Measurements from ENCODE around the gene ZNF691.
"Not testable (repeated sequence)": the region's sequence is repeated elsewhere in the genome, so short reads cannot be mapped to it uniquely, and the experiment has no call there.

The ZNF691 gene

GRCh38 chr1:42807056-42807668 is 39.3 kb upstream of the ZNF691 start:
- TF ChIP-seq, protein P1, sequence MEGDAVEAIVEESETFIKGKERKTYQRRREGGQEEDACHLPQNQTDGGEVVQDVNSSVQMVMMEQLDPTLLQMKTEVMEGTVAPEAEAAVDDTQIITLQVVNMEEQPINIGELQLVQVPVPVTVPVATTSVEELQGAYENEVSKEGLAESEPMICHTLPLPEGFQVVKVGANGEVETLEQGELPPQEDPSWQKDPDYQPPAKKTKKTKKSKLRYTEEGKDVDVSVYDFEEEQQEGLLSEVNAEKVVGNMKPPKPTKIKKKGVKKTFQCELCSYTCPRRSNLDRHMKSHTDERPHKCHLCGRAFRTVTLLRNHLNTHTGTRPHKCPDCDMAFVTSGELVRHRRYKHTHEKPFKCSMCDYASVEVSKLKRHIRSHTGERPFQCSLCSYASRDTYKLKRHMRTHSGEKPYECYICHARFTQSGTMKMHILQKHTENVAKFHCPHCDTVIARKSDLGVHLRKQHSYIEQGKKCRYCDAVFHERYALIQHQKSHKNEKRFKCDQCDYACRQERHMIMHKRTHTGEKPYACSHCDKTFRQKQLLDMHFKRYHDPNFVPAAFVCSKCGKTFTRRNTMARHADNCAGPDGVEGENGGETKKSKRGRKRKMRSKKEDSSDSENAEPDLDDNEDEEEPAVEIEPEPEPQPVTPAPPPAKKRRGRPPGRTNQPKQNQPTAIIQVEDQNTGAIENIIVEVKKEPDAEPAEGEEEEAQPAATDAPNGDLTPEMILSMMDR (IDR thresholded peaks at IDR 0.05; ENCODE audit: borderline replicate concordance, control extremely low read depth, extremely low read depth, insufficient read depth, missing control alignments) = no peak
- in situ Hi-C loops (cut with MboI; ENCODE audit: low sequenced_read_pairs, unreplicated experiment) = no loop called here
- no peak for DNase-seq (ENCODE audit: low spot score)

- in situ Hi-C loops (cut with MboI; ENCODE audit: low sequenced_read_pairs, unreplicated experiment) = not testable (repeated sequence)
Observed at GRCh38 chr1:42814815-42815214, 31.6 kb upstream of the ZNF691 start.

GRCh38 chr1:42815941-42816584 is 30.4 kb upstream of the ZNF691 start:
- no peak for DNase-seq (ENCODE audit: low spot score)
- in situ Hi-C loops (cut with MboI; ENCODE audit: low sequenced_read_pairs, unreplicated experiment) = no loop called here
- TF ChIP-seq, protein P1 (IDR thresholded peaks at IDR 0.05; ENCODE audit: borderline replicate concordance, control extremely low read depth, extremely low read depth, insufficient read depth, missing control alignments) = no peak

More at GRCh38 chr1:42814815-42815214, 31.6 kb upstream of the ZNF691 start:
- not testable (repeated sequence) for DNase-seq (ENCODE audit: low spot score)

DNA sequence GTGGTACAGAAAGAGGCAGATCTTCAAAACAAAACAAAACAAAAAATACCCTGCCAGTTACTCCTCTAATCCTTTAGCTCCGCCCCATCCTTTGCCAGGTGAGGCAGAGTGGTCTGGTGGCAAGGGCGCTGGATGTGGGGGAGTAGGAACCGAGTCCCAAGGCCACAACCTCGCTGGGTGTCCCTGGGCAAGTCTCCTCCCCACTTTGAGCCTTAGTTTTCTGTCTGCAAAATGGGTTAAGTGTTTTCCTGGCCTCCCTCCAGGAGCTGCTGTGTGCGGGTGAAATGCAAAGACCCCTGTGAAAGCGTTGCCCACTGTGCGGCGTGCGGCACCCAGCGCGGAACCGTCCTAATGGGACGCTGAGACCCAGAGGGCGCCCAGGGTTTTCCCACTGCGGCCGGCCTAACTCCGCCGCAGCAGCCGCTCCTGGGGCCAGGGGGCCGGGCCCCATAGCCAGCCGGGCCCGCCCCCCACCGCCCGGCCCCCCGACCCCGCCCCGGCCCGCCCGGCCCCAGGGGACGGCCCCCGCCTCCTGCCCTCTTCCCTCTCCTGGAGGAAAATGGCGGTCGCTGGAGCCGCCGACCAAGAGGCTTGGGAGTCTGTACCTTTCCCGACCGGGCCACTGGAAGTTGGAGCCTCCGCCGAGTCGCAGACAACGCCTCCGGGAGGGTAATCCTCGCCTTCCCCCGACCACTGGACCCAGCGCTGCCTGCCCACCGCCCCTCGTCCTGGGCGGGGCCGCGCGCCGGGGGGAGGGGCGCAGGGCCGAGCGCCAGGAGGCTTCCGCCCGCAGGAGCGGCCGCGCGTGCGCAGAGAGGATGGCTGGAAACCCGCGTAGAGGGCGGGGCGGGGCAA is 29.6 kb upstream of the ZNF691 start, which contains the start of the genes ERMAP and SVBP:
Gene ERMAP, plus strand, starts transcription at position 538 of the 855 bp plus-strand sequence. CDS start 13,327 bp downstream, outside the sequence.
Gene SVBP, minus strand, starts transcription at position 813 of the 855 bp plus-strand sequence. CDS start 853 bp downstream, outside the sequence.
- DNase-seq (ENCODE audit: low spot score) = peak; percentile 98
- TF ChIP-seq, protein P1 (IDR thresholded peaks at IDR 0.05; ENCODE audit: borderline replicate concordance, control extremely low read depth, extremely low read depth, insufficient read depth, missing control alignments) = no peak
- in situ Hi-C loops (cut with MboI; ENCODE audit: low sequenced_read_pairs, unreplicated experiment) = no loop called here

DNA sequence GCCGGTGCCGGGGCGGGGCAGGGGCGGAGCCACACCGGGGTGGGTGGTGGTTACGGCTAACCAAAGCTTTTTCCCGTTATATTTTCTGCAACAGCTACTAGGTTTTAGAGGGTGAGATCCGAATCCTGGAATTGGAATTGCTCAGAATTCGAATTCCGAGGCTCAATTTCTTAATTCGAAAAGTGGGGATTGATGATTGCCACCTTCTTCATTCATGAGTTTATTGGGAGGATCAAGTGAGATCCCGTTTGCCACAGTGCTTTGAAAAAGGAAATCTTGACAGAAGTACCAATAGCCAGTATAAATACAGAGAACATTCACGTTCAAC is 29.0 kb upstream of the ZNF691 start:
- TF ChIP-seq, protein P1 (IDR thresholded peaks at IDR 0.05; ENCODE audit: borderline replicate concordance, control extremely low read depth, extremely low read depth, insufficient read depth, missing control alignments) = no peak
- no peak for DNase-seq (ENCODE audit: low spot score)
- in situ Hi-C loops (cut with MboI; ENCODE audit: low sequenced_read_pairs, unreplicated experiment) = no loop called here

DNA sequence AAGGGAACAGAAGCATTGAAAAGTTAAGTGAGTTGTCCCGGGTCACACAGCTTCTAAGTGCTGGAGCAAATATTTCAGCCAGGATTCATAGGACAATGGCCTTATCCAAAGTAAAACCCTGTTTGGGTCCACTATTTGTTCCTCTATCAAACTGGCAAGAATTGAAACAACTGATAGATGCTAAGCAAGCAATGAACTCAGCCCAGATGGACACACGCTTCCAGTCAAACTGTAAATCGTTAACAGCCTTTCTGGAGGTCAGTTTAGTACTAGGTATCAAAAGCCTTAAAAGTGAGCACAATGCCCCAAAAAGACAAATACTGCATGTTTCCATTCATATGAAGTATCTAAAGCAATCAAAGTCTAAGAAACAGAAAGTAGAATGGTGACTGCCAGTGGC is 28.4 kb upstream of the ZNF691 start:
- in situ Hi-C loops (cut with MboI; ENCODE audit: low sequenced_read_pairs, unreplicated experiment) = no loop called here
- TF ChIP-seq, protein P1 (IDR thresholded peaks at IDR 0.05; ENCODE audit: borderline replicate concordance, control extremely low read depth, extremely low read depth, insufficient read depth, missing control alignments) = no peak
- DNase-seq (ENCODE audit: low spot score) = no peak
